ENCODE data around the gene EPB41L2. TPM values are rescaled to one million over a fixed set of nuclear protein-coding genes. Genes with fewer than 3 reads are reported as not detected.

EPB41L2 gene
- total RNA-seq, 4 donors from 2014 or later, result 11.6 to 24.0 (median 14.6) TPM

- no peaks in the 10 kb centered on the region for H3K27me3 ChIP-seq
- intact Hi-C loops (cut with DNase I; ENCODE audit: low total_unique reads), result no loop called here
- TF ChIP-seq CTCF (IDR thresholded peaks at IDR 0.05 in 4 of 5, conservative IDR thresholded peaks at IDR 0.05 in 1 of 5), result no peak
- no peak for TF ChIP-seq POLR2A (IDR thresholded peaks at IDR 0.05)
- no peaks in the 10 kb centered on the region for H3K9me3 ChIP-seq
- no peak for DNase-seq
- peaks cover 0 to 15% of the 10 kb centered on the region in 2 donors for H3K4me1 ChIP-seq
- no peak for ATAC-seq
- H3K27ac ChIP-seq, result no peak overlapping the region
- no peaks in the 10 kb centered on the region for H3K36me3 ChIP-seq
- in situ Hi-C loops (cut with MboI; ENCODE audit: low sequenced_read_pairs in 4 of 4), result no loop called here
- H3K4me3 ChIP-seq, result no peak overlapping the region
Observed at GRCh38 chr6:131037194-131037897, 25.7 kb downstream of the EPB41L2 start.

GRCh38 chr6:131036601-131037000, 26.4 kb downstream of the EPB41L2 start:
- no peaks in the 10 kb centered on the region for H3K27me3 ChIP-seq
- TF ChIP-seq CTCF (IDR thresholded peaks at IDR 0.05 in 4 of 5, conservative IDR thresholded peaks at IDR 0.05 in 1 of 5), result no peak
- TF ChIP-seq POLR2A (IDR thresholded peaks at IDR 0.05), result no peak
- no peak for ATAC-seq
- intact Hi-C loops (cut with DNase I; ENCODE audit: low total_unique reads) (no loop called here), in situ Hi-C loops (cut with MboI; ENCODE audit: low sequenced_read_pairs in 4 of 4) (no loop called here)
- no peaks in the 10 kb centered on the region for H3K36me3 ChIP-seq
- DNase-seq, result no peak
- H3K4me3 ChIP-seq, result no peak overlapping the region
- H3K9me3 ChIP-seq, result no peaks in the 10 kb centered on the region
- H3K27ac ChIP-seq, result no peak overlapping the region
- H3K4me1 ChIP-seq, result peaks cover 0 to 15% of the 10 kb centered on the region in 2 donors

- no peaks in the 10 kb centered on the region for H3K9me3 ChIP-seq
- intact Hi-C loops (cut with DNase I; ENCODE audit: low total_unique reads), result no loop called here
- TF ChIP-seq POLR2A (IDR thresholded peaks at IDR 0.05) (no peak), CTCF (IDR thresholded peaks at IDR 0.05 in 4 of 5, conservative IDR thresholded peaks at IDR 0.05 in 1 of 5) (no peak)
- no peaks in the 10 kb centered on the region for H3K27me3 ChIP-seq
- in situ Hi-C loops (cut with MboI; ENCODE audit: low sequenced_read_pairs in 4 of 4), result no loop called here
- no peak overlapping the region for H3K4me3 ChIP-seq
- no peak for DNase-seq
- ATAC-seq, result no peak
- H3K36me3 ChIP-seq, result no peaks in the 10 kb centered on the region
- H3K27ac ChIP-seq, result no peak overlapping the region
- peaks cover 0 to 15% of the 10 kb centered on the region in 2 donors for H3K4me1 ChIP-seq
Observed at GRCh38 chr6:131036143-131036542, 26.9 kb downstream of the EPB41L2 start.

GRCh38 chr6:131035582-131035981, 27.5 kb downstream of the EPB41L2 start:
- Histone ChIP-seq H3K27me3 (no peaks in the 10 kb centered on the region), H3K27ac (no peak overlapping the region), H3K36me3 (no peaks in the 10 kb centered on the region), H3K4me3 (no peak overlapping the region), H3K9me3 (no peaks in the 10 kb centered on the region), H3K4me1 (peaks cover 0 to 15% of the 10 kb centered on the region in 2 donors)
- intact Hi-C loops (cut with DNase I; ENCODE audit: low total_unique reads), result no loop called here
- no peak for DNase-seq
- TF ChIP-seq CTCF (IDR thresholded peaks at IDR 0.05 in 4 of 5, conservative IDR thresholded peaks at IDR 0.05 in 1 of 5) (no peak), POLR2A (IDR thresholded peaks at IDR 0.05) (no peak)
- in situ Hi-C loops (cut with MboI; ENCODE audit: low sequenced_read_pairs in 4 of 4), result no loop called here
- ATAC-seq, result no peak

GRCh38 chr6:131033631-131034030, 29.4 kb downstream of the EPB41L2 start:
- H3K9me3 ChIP-seq, result no peaks in the 10 kb centered on the region
- intact Hi-C loops (cut with DNase I; ENCODE audit: low total_unique reads), result no loop called here
- no peaks in the 10 kb centered on the region for H3K27me3 ChIP-seq
- no peaks in the 10 kb centered on the region for H3K36me3 ChIP-seq
- TF ChIP-seq CTCF (IDR thresholded peaks at IDR 0.05 in 4 of 5, conservative IDR thresholded peaks at IDR 0.05 in 1 of 5), result no peak
- TF ChIP-seq POLR2A (IDR thresholded peaks at IDR 0.05), result no peak
- DNase-seq, result no peak
- no peak for ATAC-seq
- H3K27ac ChIP-seq, result no peak overlapping the region
- H3K4me1 ChIP-seq, result peaks cover 2 to 6% of the 10 kb centered on the region in 2 donors
- in situ Hi-C loops (cut with MboI; ENCODE audit: low sequenced_read_pairs in 4 of 4), result no loop called here
- H3K4me3 ChIP-seq, result no peak overlapping the region
